Smooth muscle cell (in vitro differentiated cells): ENCODE results near the gene SH2D1B. TPM values are rescaled to one million over a fixed set of nuclear protein-coding genes. Genes with fewer than 3 reads are reported as not detected.

Experiments used
- DNase-seq: peaks from one replicate; lab custom pipeline; 2025; ENCODE audit not compliant: unreplicated experiment; lab: John Stamatoyannopoulos, UW
- H2AFZ ChIP-seq: fragments of 200-600 bp; sonication (generic); 2 replicates; pipeline ENCODE4 v1.6.0; 2016; ENCODE audit warnings: antibody characterized with exemption, low read depth, mild to moderate bottlenecking
- H3F3A ChIP-seq: fragments of 200-600 bp; sonication (generic); 2 replicates; pipeline ENCODE4 v1.6.0; 2017; ENCODE audit warnings: antibody characterized with exemption, low read depth
- H3K27ac ChIP-seq: fragments of 200-600 bp; sonication (generic); 2 replicates; pipeline ENCODE4 v1.5.1; 2016; ENCODE audit warnings: low read depth, mild to moderate bottlenecking
- H3K27me3 ChIP-seq: fragments of 200-600 bp; sonication (generic); 2 replicates; pipeline ENCODE4 v1.6.1; 2016; ENCODE audit warnings: low read depth, mild to moderate bottlenecking
- H3K36me3 ChIP-seq: fragments of 200-600 bp; sonication (generic); 2 replicates; pipeline ENCODE4 v1.5.1; 2016; ENCODE audit warnings: low read depth
- H3K4me1 ChIP-seq: fragments of 200-600 bp; sonication (generic); 2 replicates; pipeline ENCODE4 v1.5.1; 2016; ENCODE audit warnings: low read depth
- H3K4me2 ChIP-seq: fragments of 200-600 bp; sonication (generic); 2 replicates; pipeline ENCODE4 v1.6.0; 2016; ENCODE audit warnings: mild to moderate bottlenecking
- H3K4me3 ChIP-seq: fragments of 200-600 bp; sonication (generic); 2 replicates; pipeline ENCODE4 v1.5.1; 2016; ENCODE audit warnings: mild to moderate bottlenecking
- H3K79me2 ChIP-seq: fragments of 200-600 bp; sonication (generic); 2 replicates; pipeline ENCODE4 v1.6.0; 2016; ENCODE audit warnings: low read depth, mild to moderate bottlenecking
- H3K9ac ChIP-seq: fragments of 200-600 bp; sonication (generic); 2 replicates; pipeline ENCODE4 v1.6.0; 2016; ENCODE audit warnings: low read depth
- H3K9me3 ChIP-seq: fragments of 200-600 bp; sonication (generic); replicated peaks from 2 replicates; pipeline ENCODE4 v1.5.1; 2016; ENCODE audit warnings: low read depth
- H4K20me1 ChIP-seq: fragments of 200-600 bp; sonication (generic); 2 replicates; pipeline ENCODE4 v1.6.0; 2016; ENCODE audit warnings: low read depth
- WGBS: methylation state at CpG from one replicate; pipeline ENCODE4 v1.1.7; 2016; ENCODE audit warnings: low lambda C conversion rate; 5-methylcytosine and 5-hydroxymethylcytosine counted together
- polyA plus RNA-seq: library from polyadenylated mRNA; unstranded; fragments of >200 nt; fragmentation: Nextera tagmentation; extraction: Ambion mirVana; gene quantifications from 2 replicates; pipeline ENCODE4 v1.2.1, GENCODE V29; 2016
- total RNA-seq: library from RNA; depleted of rRNA; stranded (reverse); fragments of >200 nt; gene quantifications from 2 replicates; pipeline ENCODE4 v1.2.3, GENCODE V29; 2014
- TF ChIP-seq, protein P1 (sequence below): fragments of 200-600 bp; sonication (generic); IDR thresholded peaks from 2 replicates; pipeline ENCODE4 v1.5.1; 2017; ENCODE audit warnings: borderline replicate concordance, mild to moderate bottlenecking, antibody characterized with exemption; ENCODE audit not compliant: insufficient read depth, poor library complexity, severe bottlenecking

The SH2D1B gene
- total and polyA plus RNA-seq, 2 experiments from 2014 or later = not detected

DNA sequence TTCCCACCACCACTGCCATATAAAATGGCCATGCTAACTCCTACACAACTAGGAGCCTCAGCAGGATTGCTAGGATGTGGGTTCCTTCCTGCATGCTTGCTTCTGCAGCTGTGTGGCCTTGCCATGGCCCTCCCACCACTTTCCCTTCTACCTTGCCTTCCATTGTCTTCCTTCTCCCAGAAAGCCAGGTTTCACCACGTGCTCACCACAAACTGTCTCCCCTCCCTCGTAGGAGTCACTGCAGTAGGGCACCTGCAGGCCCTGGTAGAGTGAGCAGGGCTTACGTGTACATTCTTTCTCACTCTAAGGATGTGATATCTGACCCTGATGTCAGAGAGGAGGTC, 26.7 kb downstream of the SH2D1B start:
- Histone ChIP-seq H3K4me1 (peaks cover 26% of the 10 kb centered on the region), H3K27ac (no peak overlapping the region), H3K4me2 (no peak overlapping the region), H3K9ac (no peak overlapping the region), H3K4me3 (no peak overlapping the region), H3K79me2 (no peaks in the 10 kb centered on the region), H3K27me3 (no peaks in the 10 kb centered on the region), H3F3A (no peaks in the 10 kb centered on the region), H2AFZ (no peak overlapping the region), H3K36me3 (no peaks in the 10 kb centered on the region), H4K20me1 (no peaks in the 10 kb centered on the region), H3K9me3 (no peaks in the 10 kb centered on the region)
- TF ChIP-seq, protein P1, sequence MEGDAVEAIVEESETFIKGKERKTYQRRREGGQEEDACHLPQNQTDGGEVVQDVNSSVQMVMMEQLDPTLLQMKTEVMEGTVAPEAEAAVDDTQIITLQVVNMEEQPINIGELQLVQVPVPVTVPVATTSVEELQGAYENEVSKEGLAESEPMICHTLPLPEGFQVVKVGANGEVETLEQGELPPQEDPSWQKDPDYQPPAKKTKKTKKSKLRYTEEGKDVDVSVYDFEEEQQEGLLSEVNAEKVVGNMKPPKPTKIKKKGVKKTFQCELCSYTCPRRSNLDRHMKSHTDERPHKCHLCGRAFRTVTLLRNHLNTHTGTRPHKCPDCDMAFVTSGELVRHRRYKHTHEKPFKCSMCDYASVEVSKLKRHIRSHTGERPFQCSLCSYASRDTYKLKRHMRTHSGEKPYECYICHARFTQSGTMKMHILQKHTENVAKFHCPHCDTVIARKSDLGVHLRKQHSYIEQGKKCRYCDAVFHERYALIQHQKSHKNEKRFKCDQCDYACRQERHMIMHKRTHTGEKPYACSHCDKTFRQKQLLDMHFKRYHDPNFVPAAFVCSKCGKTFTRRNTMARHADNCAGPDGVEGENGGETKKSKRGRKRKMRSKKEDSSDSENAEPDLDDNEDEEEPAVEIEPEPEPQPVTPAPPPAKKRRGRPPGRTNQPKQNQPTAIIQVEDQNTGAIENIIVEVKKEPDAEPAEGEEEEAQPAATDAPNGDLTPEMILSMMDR = no peak
- DNase-seq = no peak
- 95% methylated on average over 3 of the region's 3 CpGs for WGBS

GRCh38 chr1:162384601-162385279, 27.2 kb downstream of the SH2D1B start:
- H3K9me3 ChIP-seq = no peaks in the 10 kb centered on the region
- H3K4me3 ChIP-seq = no peak overlapping the region
- no peaks in the 10 kb centered on the region for H3K27me3 ChIP-seq
- DNase-seq = no peak
- no peak overlapping the region for H3K9ac ChIP-seq
- no peaks in the 10 kb centered on the region for H3K36me3 ChIP-seq
- H3K27ac ChIP-seq = no peak overlapping the region
- H4K20me1 ChIP-seq = no peaks in the 10 kb centered on the region
- H3K79me2 ChIP-seq = no peaks in the 10 kb centered on the region
- peaks cover 26% of the 10 kb centered on the region for H3K4me1 ChIP-seq
- WGBS = 96% methylated on average over 10 of the region's 10 CpGs
- no peak overlapping the region for H3K4me2 ChIP-seq
- no peak overlapping the region for H2AFZ ChIP-seq
- TF ChIP-seq, protein P1 = no peak
- H3F3A ChIP-seq = no peaks in the 10 kb centered on the region

DNA sequence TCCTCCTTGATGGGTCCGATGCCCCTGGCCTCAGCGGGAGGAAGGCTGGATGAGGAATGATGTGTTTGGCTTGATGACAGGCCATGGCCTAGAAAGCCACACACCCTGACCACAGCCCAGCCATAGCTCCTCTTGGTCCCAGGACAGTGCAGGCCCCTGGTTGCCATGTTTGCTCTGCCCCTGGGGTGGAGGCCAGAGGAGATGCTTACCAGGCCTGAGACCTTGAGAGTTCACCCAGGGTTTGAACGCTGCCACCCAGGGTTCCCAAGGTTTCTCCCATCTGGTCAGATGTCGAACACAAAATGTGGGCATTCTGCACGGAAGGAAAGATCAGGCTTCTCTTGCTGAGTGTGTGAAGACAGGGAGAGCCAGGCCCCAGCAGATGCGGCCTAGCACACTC, 27.8 kb downstream of the SH2D1B start:
- H3K9me3 ChIP-seq = no peaks in the 10 kb centered on the region
- 98% methylated on average over 6 of the region's 6 CpGs for WGBS
- H4K20me1 ChIP-seq = no peaks in the 10 kb centered on the region
- no peak overlapping the region for H3K4me3 ChIP-seq
- peaks cover 21% of the 10 kb centered on the region for H3K4me1 ChIP-seq
- no peaks in the 10 kb centered on the region for H3K27me3 ChIP-seq
- no peaks in the 10 kb centered on the region for H3F3A ChIP-seq
- H3K79me2 ChIP-seq = no peaks in the 10 kb centered on the region
- no peak overlapping the region for H3K27ac ChIP-seq
- no peak for DNase-seq
- H3K36me3 ChIP-seq = no peaks in the 10 kb centered on the region
- no peak overlapping the region for H2AFZ ChIP-seq
- TF ChIP-seq, protein P1 = no peak
- H3K9ac ChIP-seq = no peak overlapping the region
- H3K4me2 ChIP-seq = no peak overlapping the region

DNA sequence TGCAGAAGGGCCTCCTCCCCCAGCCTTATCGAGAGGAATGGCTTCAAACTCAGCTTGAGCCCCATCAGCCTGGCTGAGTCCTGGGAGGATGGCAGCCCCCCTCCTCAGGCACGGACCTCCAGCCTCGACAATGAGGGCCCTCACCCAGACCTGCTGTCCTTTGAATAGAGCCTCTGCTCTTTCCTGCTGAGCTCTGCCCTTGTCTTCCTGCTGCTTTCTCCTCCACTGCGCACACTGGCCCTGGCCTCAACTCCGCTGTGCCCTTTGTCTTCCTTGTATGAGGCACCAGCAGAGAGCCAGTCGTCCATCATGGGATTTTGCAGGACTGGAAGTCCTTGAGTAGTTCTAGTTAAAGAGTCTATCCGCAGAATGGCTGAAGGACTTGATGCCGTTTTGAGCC, 28.4 kb downstream of the SH2D1B start:
- Histone ChIP-seq H3K4me1 (peaks cover 15% of the 10 kb centered on the region), H3K79me2 (no peaks in the 10 kb centered on the region), H3F3A (no peaks in the 10 kb centered on the region), H3K4me3 (no peak overlapping the region), H3K9ac (no peak overlapping the region), H3K27me3 (no peaks in the 10 kb centered on the region), H3K9me3 (no peaks in the 10 kb centered on the region), H3K36me3 (no peaks in the 10 kb centered on the region), H4K20me1 (no peaks in the 10 kb centered on the region), H2AFZ (no peak overlapping the region), H3K4me2 (no peak overlapping the region), H3K27ac (no peak overlapping the region)
- TF ChIP-seq, protein P1 = no peak
- 93% methylated on average over 8 of the region's 8 CpGs for WGBS
- DNase-seq = no peak
